Hepatocyte (in vitro differentiated cells): ENCODE results near the gene ENPP6.

Experiments used
- EZH2 ChIP-seq: fragments of 200-600 bp; sonication (generic); IDR thresholded peaks from 2 replicates; pipeline ENCODE4 v1.6.1; 2016; ENCODE audit warnings: antibody characterized with exemption, mild to moderate bottlenecking, borderline replicate concordance
- EZH2phosphoT487 ChIP-seq: fragments of 200-600 bp; sonication (generic); IDR thresholded peaks from one replicate; pipeline ENCODE4 v1.6.1; 2018; ENCODE audit warnings: antibody characterized with exemption, mild to moderate bottlenecking, low read depth, moderate library complexity; ENCODE audit not compliant: unreplicated experiment, severe bottlenecking
- TF ChIP-seq, protein P1 (sequence below): fragments of 200-600 bp; sonication (generic); IDR thresholded peaks from 2 replicates; pipeline ENCODE4 v1.5.1; 2016; ENCODE audit warnings: antibody characterized with exemption, mild to moderate bottlenecking; ENCODE audit not compliant: poor library complexity

DNA sequence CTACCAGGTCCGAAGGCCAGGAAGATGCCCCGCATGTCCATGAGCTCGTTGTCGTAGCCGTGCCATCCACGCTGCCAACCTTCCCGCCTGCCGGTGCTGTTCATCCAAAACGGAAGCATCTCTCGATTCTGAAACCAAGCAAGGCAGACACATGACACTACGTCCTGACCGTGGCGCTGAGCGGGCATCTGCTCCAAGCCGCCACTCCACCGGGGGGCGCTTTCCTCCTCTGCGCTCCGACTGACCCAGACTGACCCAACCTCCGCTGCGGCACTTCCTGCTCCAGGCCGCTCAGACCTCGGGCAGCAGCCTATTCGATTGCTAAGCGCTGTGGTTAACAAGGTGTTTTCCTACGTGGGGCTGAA is 120.5 kb downstream of the ENPP6 start:
- TF ChIP-seq, protein P1, sequence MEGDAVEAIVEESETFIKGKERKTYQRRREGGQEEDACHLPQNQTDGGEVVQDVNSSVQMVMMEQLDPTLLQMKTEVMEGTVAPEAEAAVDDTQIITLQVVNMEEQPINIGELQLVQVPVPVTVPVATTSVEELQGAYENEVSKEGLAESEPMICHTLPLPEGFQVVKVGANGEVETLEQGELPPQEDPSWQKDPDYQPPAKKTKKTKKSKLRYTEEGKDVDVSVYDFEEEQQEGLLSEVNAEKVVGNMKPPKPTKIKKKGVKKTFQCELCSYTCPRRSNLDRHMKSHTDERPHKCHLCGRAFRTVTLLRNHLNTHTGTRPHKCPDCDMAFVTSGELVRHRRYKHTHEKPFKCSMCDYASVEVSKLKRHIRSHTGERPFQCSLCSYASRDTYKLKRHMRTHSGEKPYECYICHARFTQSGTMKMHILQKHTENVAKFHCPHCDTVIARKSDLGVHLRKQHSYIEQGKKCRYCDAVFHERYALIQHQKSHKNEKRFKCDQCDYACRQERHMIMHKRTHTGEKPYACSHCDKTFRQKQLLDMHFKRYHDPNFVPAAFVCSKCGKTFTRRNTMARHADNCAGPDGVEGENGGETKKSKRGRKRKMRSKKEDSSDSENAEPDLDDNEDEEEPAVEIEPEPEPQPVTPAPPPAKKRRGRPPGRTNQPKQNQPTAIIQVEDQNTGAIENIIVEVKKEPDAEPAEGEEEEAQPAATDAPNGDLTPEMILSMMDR: peak; percentile 33
- TF ChIP-seq EZH2phosphoT487 (no peak), EZH2 (no peak)
